HG02798 (cell line): Measurements from ENCODE around the gene SH3RF2.
"Not testable (repeated sequence)": the region's sequence is repeated elsewhere in the genome, so short reads cannot be mapped to it uniquely, and the experiment has no call there.

Source experiments
- ATAC-seq: cut with Tn5 transposase; IDR thresholded peaks from one replicate; pipeline ENCODE4 v1.9.1; 2021; ENCODE audit warnings: mild to moderate bottlenecking; ENCODE audit not compliant: unreplicated experiment, poor library complexity

SH3RF2 gene

GRCh38 chr5:146108870-146109269 is 172.5 kb downstream of the SH3RF2 start:
- ATAC-seq: not testable (repeated sequence)

GRCh38 chr5:146109379-146109778 is 173.0 kb downstream of the SH3RF2 start:
- no peak for ATAC-seq

- ATAC-seq: no peak
Measured at GRCh38 chr5:146111409-146111808, 175.0 kb downstream of the SH3RF2 start.

DNA sequence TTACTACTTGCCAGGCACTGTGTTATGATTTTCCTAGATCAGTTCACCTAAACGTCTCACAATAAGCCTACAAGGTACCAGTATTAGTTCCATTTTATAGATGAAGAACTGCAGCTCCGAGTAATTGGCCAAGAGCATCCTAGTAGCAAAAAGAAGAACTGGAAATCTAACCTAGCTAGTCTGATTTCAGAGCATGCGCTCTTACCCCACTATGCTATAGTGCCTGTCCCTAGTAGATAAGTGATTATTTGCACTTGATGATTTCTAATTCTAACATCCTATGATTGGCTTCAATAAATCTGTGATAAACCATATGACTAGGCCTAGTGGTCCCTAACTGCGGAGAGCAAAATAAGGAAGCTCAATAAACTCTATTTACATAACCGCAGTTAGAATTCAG is 176.1 kb downstream of the SH3RF2 start:
- ATAC-seq: no peak
